Transverse colon (tissue), 3 donors: Measurements from ENCODE around the gene CCRL2.

Source experiments
- CTCF ChIP-seq, 5 experiments: fragments of 200-600 bp in 3 of 5; fragments of 450-650 bp in 2 of 5; sonication (generic) in 3 of 5; IDR thresholded peaks; 1 replicate in 2 of 5; 2 replicates in 3 of 5; pipeline ENCODE4 v1.5.1; 2016 to 2017; ENCODE audit warnings: antibody characterized with exemption in 5 of 5, inconsistent platforms in 3 of 5, mild to moderate bottlenecking in 2 of 5, moderate library complexity in 1 of 5
- POLR2A ChIP-seq: fragments of 450-650 bp; IDR thresholded peaks from one replicate; pipeline ENCODE4 v1.6.1; 2016; ENCODE audit warnings: antibody characterized with exemption, mild to moderate bottlenecking, moderate library complexity

- TF ChIP-seq CTCF (IDR thresholded peaks at IDR 0.05): no peak
- TF ChIP-seq POLR2A: no peak
Observed at GRCh38 chr3:46411271-46411670, 4.2 kb downstream of the CCRL2 start.
